ENCODE data around the gene OR2F2. TPM values are rescaled to one million over a fixed set of nuclear protein-coding genes. Genes with fewer than 3 reads are reported as not detected.

The OR2F2 gene
- polyA plus RNA-seq, 3 donors, result not detected

DNA sequence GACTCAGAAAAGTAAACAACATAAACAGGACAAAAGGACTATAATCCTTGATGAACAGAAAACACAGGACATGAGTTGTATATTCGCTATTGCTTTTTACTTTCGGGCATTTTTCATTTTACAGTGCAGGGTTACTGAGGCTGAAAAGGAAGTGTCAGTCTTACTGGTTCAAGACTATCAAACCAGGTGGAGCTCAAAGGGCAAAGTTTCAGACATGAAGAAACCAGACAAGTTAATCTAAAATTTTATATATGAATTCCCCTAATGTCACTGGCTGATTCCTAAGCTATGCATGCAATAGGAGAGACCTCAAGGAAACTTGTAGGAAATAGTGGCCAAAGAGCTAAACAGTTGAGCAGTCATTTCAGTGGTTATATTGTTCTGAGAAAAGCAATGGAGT, 44.5 kb upstream of the OR2F2 start:
- TF ChIP-seq, protein P1, sequence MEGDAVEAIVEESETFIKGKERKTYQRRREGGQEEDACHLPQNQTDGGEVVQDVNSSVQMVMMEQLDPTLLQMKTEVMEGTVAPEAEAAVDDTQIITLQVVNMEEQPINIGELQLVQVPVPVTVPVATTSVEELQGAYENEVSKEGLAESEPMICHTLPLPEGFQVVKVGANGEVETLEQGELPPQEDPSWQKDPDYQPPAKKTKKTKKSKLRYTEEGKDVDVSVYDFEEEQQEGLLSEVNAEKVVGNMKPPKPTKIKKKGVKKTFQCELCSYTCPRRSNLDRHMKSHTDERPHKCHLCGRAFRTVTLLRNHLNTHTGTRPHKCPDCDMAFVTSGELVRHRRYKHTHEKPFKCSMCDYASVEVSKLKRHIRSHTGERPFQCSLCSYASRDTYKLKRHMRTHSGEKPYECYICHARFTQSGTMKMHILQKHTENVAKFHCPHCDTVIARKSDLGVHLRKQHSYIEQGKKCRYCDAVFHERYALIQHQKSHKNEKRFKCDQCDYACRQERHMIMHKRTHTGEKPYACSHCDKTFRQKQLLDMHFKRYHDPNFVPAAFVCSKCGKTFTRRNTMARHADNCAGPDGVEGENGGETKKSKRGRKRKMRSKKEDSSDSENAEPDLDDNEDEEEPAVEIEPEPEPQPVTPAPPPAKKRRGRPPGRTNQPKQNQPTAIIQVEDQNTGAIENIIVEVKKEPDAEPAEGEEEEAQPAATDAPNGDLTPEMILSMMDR (IDR thresholded peaks at IDR 0.05), result no peak
- Mint-ChIP-seq H3K4me1 (peaks cover 5% of the 10 kb centered on the region), H3K36me3 (peaks cover 4 to 8% of the 10 kb centered on the region in 2 donors), H3K27ac (no peak overlapping the region), H3K9me3 (peaks cover 0 to 17% (median 7%) of the 10 kb centered on the region in 7 donors), H3K27me3 (ENCODE audit: low read depth in 3 of 3) (peaks cover 6 to 10% (median 6%) of the 10 kb centered on the region in 3 donors), H3K4me3 (no peak overlapping the region)
- Histone ChIP-seq H3K27me3 (ENCODE audit: control insufficient read depth in 2 of 2, insufficient read depth in 2 of 2, low read length in 2 of 2) (peaks cover 3 to 6% of the 10 kb centered on the region in 2 donors), H3K27ac (ENCODE audit: low read depth in 1 of 2, low read length in 2 of 2) (no peak overlapping the region), H4K20me1 (ENCODE audit: insufficient read depth, low read length) (peaks cover 4% of the 10 kb centered on the region), H3K79me2 (ENCODE audit: insufficient read depth, low read length) (no peaks in the 10 kb centered on the region), H3K9ac (ENCODE audit: insufficient read depth, low read length, poor library complexity, severe bottlenecking) (no peak overlapping the region), H3K9me3 (replicated peaks in 1 of 2; ENCODE audit: control insufficient read depth in 1 of 2, insufficient read depth in 1 of 2, low read length in 2 of 2) (peaks cover 0 to 5% of the 10 kb centered on the region in 2 donors), H3K4me1 (ENCODE audit: control insufficient read depth in 1 of 2, insufficient read depth in 2 of 2, low read length in 2 of 2) (no peaks in the 10 kb centered on the region), H2AFZ (ENCODE audit: insufficient read depth, low read depth, low read length, poor library complexity, severe bottlenecking) (no peak overlapping the region), H3K4me3 (replicated peaks in 1 of 3; ENCODE audit: low read depth in 2 of 3, low read length in 3 of 3) (no peak overlapping the region), H3K36me3 (replicated peaks in 1 of 2; ENCODE audit: control insufficient read depth in 1 of 2, insufficient read depth in 2 of 2, low read length in 2 of 2) (no peaks in the 10 kb centered on the region), H3K4me2 (replicated peaks; ENCODE audit: extremely low read depth, low read length, poor library complexity, severe bottlenecking) (no peak overlapping the region)
- intact Hi-C loops (cut with micrococcal nuclease), result no loop called here
- no peak for DNase-seq
- WGBS (ENCODE audit: insufficient coverage), result 100% methylated on average over 2 of the region's 2 CpGs

DNA sequence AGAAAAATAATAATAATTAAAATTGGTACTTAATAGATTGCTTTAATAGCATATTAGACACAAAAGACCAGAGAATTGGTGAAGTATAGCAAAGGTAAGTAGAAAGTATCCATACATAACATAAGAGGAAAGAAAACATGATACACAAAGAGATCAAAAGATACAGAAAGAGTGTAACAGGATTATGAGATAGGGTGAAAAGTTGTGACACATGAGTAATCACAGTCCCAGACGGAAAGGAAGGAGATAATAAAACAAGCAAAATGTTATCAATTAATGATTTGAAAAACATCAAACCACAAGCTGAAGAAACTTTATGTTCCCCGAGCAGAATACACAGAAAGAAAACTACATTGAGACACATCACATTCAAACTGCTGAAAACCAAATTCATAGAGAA, 43.6 kb upstream of the OR2F2 start:
- Mint-ChIP-seq H3K4me3 (no peak overlapping the region), H3K27ac (no peak overlapping the region), H3K27me3 (ENCODE audit: low read depth in 3 of 3) (peaks cover 0 to 3% (median 1%) of the 10 kb centered on the region in 3 donors), H3K36me3 (peaks cover 4 to 8% of the 10 kb centered on the region in 2 donors), H3K4me1 (peaks cover 2% of the 10 kb centered on the region), H3K9me3 (peaks cover 0 to 17% (median 7%) of the 10 kb centered on the region in 7 donors)
- intact Hi-C loops (cut with micrococcal nuclease), result no loop called here
- no peak overlapping the region for H3K27ac ChIP-seq (ENCODE audit: low read depth in 1 of 2, low read length in 2 of 2)
- no peak overlapping the region for H3K9ac ChIP-seq (ENCODE audit: insufficient read depth, low read length, poor library complexity, severe bottlenecking)
- WGBS (ENCODE audit: insufficient coverage), result no CpG with 5 or more reads among the region's 2 CpGs
- H3K9me3 ChIP-seq (replicated peaks in 1 of 2; ENCODE audit: control insufficient read depth in 1 of 2, insufficient read depth in 1 of 2, low read length in 2 of 2), result peaks cover 0 to 5% of the 10 kb centered on the region in 2 donors
- H3K4me3 ChIP-seq (replicated peaks in 1 of 3; ENCODE audit: low read depth in 2 of 3, low read length in 3 of 3), result no peak overlapping the region
- H3K36me3 ChIP-seq (replicated peaks in 1 of 2; ENCODE audit: control insufficient read depth in 1 of 2, insufficient read depth in 2 of 2, low read length in 2 of 2), result no peaks in the 10 kb centered on the region
- H3K79me2 ChIP-seq (ENCODE audit: insufficient read depth, low read length), result no peaks in the 10 kb centered on the region
- H3K27me3 ChIP-seq (ENCODE audit: control insufficient read depth in 2 of 2, insufficient read depth in 2 of 2, low read length in 2 of 2), result no peaks in the 10 kb centered on the region
- no peak for DNase-seq
- no peaks in the 10 kb centered on the region for H3K4me1 ChIP-seq (ENCODE audit: control insufficient read depth in 1 of 2, insufficient read depth in 2 of 2, low read length in 2 of 2)
- TF ChIP-seq, protein P1 (IDR thresholded peaks at IDR 0.05), result no peak
- no peak overlapping the region for H3K4me2 ChIP-seq (replicated peaks; ENCODE audit: extremely low read depth, low read length, poor library complexity, severe bottlenecking)
- H4K20me1 ChIP-seq (ENCODE audit: insufficient read depth, low read length), result no peaks in the 10 kb centered on the region
- H2AFZ ChIP-seq (ENCODE audit: insufficient read depth, low read depth, low read length, poor library complexity, severe bottlenecking), result no peak overlapping the region

Data from CD14-positive monocyte (primary cell).